ENCODE measurements around the gene PXMP4.

- no peak; the same call in 1 of the 2 replicates for TF ChIP-seq ZNF146 (tag by site-specific recombination; IDR thresholded peaks at IDR 0.05)
- TF ChIP-seq ZNF792 (tag by site-specific recombination; IDR thresholded peaks at IDR 0.05), result no peak
- TF ChIP-seq CTCF (tag by site-specific recombination; IDR thresholded peaks at IDR 0.05), result 0 out of 2 replicates have a peak, but pooled peaks have one; percentile 14
- no peak for TF ChIP-seq ZNF175 (tag by site-specific recombination; IDR thresholded peaks at IDR 0.05)
- TF ChIP-seq PATZ1 (tag by site-specific recombination; IDR thresholded peaks at IDR 0.05), result no peak
- no peak for TF ChIP-seq KLF17 (tag by site-specific recombination; IDR thresholded peaks at IDR 0.05)
- no peak for TF ChIP-seq ZBTB48 (tag by site-specific recombination; IDR thresholded peaks at IDR 0.05)
- 0 out of 2 replicates have a peak, but pooled peaks have one; percentile 34 for TF ChIP-seq YY1 (tag by site-specific recombination; IDR thresholded peaks at IDR 0.05)
- TF ChIP-seq SETDB1 (IDR thresholded peaks at IDR 0.05; ENCODE audit: insufficient read length, low read length), result no peak
Observed at GRCh38 chr20:33663161-33664084, 56.7 kb downstream of the PXMP4 start.

Data from HEK293 (cell line).